HepG2 (cell line): ENCODE measurements around the gene PLXNC1. TPM values are rescaled to one million over a fixed set of nuclear protein-coding genes. Genes with fewer than 3 reads are reported as not detected.

Experiments used
- CEBPB ChIP-seq: IDR thresholded peaks from 2 replicates; pipeline ENCODE4 v1.6.1; 2011; ENCODE audit warnings: low read depth, low read length, improper control_type of control experiment, borderline replicate concordance
- MED1 ChIP-seq: sonication (generic); formaldehyde crosslinking; IDR thresholded peaks from 2 replicates; pipeline ENCODE4 v1.4.0; 2020; ENCODE audit warnings: missing genetic modification reagents
- NAIF1 ChIP-seq: sonication (generic); formaldehyde crosslinking; IDR thresholded peaks from 2 replicates; pipeline ENCODE4 v1.5.0; 2020; ENCODE audit warnings: mild to moderate bottlenecking, missing genetic modification reagents, borderline replicate concordance
- YY1 ChIP-seq: IDR thresholded peaks from 2 replicates; pipeline ENCODE4 v1.6.1; 2011; ENCODE audit warnings: low read length, low read depth, moderate library complexity, mild to moderate bottlenecking; ENCODE audit not compliant: insufficient read depth, insufficient replicate concordance
- ZNF343 ChIP-seq: sonication (generic); formaldehyde crosslinking; IDR thresholded peaks from 2 replicates; pipeline ENCODE4 v1.4.0; 2020; ENCODE audit warnings: mild to moderate bottlenecking, missing genetic modification reagents
- ZNF619 ChIP-seq: sonication (generic); formaldehyde crosslinking; IDR thresholded peaks from 2 replicates; pipeline ENCODE4 v1.4.0; 2020; ENCODE audit warnings: mild to moderate bottlenecking, missing genetic modification reagents
- ZNF674 ChIP-seq: sonication (generic); formaldehyde crosslinking; IDR thresholded peaks from 2 replicates; pipeline ENCODE4 v1.5.0; 2020; ENCODE audit warnings: low read depth, mild to moderate bottlenecking, missing genetic modification reagents
- ZNF850 ChIP-seq: sonication (generic); formaldehyde crosslinking; conservative IDR thresholded peaks from 2 replicates; pipeline ENCODE4 v1.9.0; 2021; ENCODE audit warnings: mild to moderate bottlenecking, missing genetic modification reagents
- polyA plus RNA-seq, 8 experiments: library from polyadenylated mRNA; depleted of rRNA in 3 of 8; stranded (reverse) in 7 of 8; unstranded in 1 of 8; fragments of >200 nt; fragmentation: Illumina TruSeq in 4 of 8; extraction: Trizol in 4 of 8; gene quantifications; 2 replicates each; pipeline versions ENCODE4 v1.2.1 to v1.2.3, GENCODE V29; 2011 to 2016; ENCODE audit warnings: low read depth in 4 of 8, missing spikeins in 1 of 8, mixed read lengths in 1 of 8; ENCODE audit not compliant: insufficient read depth in 1 of 8
- total RNA-seq, 5 experiments: library from RNA; depleted of rRNA; stranded (reverse); fragments of >200 nt; fragmentation: Illumina TruSeq; extraction: Trizol; gene quantifications; 2 replicates each; pipeline ENCODE4 v1.2.3, GENCODE V29; 2016; ENCODE audit warnings: low read depth in 1 of 5
- TF ChIP-seq, protein P1 (sequence below): sonication (generic); formaldehyde crosslinking; IDR thresholded peaks from 2 replicates; pipeline ENCODE4 v1.5.0; 2020; ENCODE audit warnings: mild to moderate bottlenecking, low read depth, missing genetic modification reagents, borderline replicate concordance
- TF ChIP-seq, protein P2 (sequence below): sonication (generic); formaldehyde crosslinking; IDR thresholded peaks from 2 replicates; pipeline ENCODE4 v1.5.1; 2020; ENCODE audit warnings: missing genetic modification reagents, mild to moderate bottlenecking, borderline replicate concordance
- TF ChIP-seq, protein P3 (sequence below): conservative IDR thresholded peaks from 2 replicates; pipeline ENCODE4 v1.6.1; 2018; ENCODE audit warnings: missing genetic modification reagents

The PLXNC1 gene
- total and polyA plus RNA-seq, 2 of the 13 experiments (the other 11 are each of a cell fraction or from before 2014, with no cell fraction given), result 6.6 to 11.2 TPM

DNA sequence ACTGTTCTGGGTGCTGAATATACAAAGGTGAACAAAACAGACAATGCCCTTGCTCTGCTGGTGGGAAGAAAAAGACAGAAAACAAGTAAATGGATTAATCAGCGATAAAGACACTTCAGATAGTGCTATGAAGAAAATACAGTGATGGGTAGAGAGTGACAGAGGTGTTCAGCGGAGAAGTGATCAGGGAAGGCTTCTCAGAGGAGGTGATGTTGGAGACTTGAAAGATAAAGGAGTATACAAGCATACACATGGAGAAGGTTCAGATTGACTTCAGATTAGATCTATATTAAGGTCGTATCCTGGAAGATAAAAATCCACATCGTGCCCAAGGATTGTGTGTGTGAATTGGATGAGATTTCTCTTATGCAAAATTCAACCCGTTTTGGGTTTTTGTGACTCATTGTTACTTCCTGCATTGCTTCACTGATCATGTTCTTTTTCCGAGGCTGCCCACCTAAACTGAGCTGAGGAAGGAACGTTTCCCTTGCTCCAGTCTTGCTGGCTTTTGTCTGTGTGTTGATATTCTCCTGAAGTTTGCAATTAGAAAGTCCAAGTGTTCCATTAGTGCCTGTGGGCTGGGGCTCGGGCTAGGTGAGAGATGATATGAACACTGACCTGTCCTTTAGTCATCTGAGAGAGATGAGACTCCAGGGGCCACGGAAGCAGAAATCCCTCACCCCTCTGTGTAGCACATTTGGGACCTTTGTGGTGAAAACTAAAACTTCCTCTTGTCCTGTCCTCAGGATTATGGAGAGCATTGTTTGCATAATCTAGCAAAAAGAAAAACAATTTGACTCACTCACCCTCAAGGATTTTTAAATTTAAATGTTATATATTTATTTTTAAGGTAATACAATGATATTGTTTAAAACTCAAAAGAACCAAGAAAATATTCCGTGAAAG, 27.6 kb downstream of the PLXNC1 start (continued):
- TF ChIP-seq NAIF1, result no peak
- TF ChIP-seq ZNF343 (CRISPR knock-in tag), result no peak
- no peak for TF ChIP-seq ZNF850
- TF ChIP-seq, protein P1, sequence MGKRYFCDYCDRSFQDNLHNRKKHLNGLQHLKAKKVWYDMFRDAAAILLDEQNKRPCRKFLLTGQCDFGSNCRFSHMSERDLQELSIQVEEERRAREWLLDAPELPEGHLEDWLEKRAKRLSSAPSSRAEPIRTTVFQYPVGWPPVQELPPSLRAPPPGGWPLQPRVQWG (CRISPR knock-in tag), result no peak
- TF ChIP-seq, protein P2, sequence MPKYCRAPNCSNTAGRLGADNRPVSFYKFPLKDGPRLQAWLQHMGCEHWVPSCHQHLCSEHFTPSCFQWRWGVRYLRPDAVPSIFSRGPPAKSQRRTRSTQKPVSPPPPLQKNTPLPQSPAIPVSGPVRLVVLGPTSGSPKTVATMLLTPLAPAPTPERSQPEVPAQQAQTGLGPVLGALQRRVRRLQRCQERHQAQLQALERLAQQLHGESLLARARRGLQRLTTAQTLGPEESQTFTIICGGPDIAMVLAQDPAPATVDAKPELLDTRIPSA (CRISPR knock-in tag), result no peak
- TF ChIP-seq CEBPB, result no peak
- no peak for TF ChIP-seq ZNF674 (CRISPR knock-in tag)
- TF ChIP-seq MED1 (CRISPR knock-in tag), result no peak
- TF ChIP-seq, protein P3, sequence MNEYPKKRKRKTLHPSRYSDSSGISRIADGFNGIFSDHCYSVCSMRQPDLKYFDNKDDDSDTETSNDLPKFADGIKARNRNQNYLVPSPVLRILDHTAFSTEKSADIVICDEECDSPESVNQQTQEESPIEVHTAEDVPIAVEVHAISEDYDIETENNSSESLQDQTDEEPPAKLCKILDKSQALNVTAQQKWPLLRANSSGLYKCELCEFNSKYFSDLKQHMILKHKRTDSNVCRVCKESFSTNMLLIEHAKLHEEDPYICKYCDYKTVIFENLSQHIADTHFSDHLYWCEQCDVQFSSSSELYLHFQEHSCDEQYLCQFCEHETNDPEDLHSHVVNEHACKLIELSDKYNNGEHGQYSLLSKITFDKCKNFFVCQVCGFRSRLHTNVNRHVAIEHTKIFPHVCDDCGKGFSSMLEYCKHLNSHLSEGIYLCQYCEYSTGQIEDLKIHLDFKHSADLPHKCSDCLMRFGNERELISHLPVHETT (CRISPR knock-in tag), result no peak
- no peak for TF ChIP-seq ZNF619 (CRISPR knock-in tag)
- TF ChIP-seq YY1, result no peak
